Smooth muscle cell (in vitro differentiated cells): Measurements from ENCODE around the gene TULP4. TPM values are rescaled to one million over a fixed set of nuclear protein-coding genes. Genes with fewer than 3 reads are reported as not detected.
A peak's percentile ranks its signal among the peaks of the same experiment; 100 is the strongest.

Experiments used
- DNase-seq: peaks from one replicate; lab custom pipeline; 2025; ENCODE audit not compliant: unreplicated experiment; lab: John Stamatoyannopoulos, UW
- H2AFZ ChIP-seq: fragments of 200-600 bp; sonication (generic); 2 replicates; pipeline ENCODE4 v1.6.0; 2016; ENCODE audit warnings: antibody characterized with exemption, low read depth, mild to moderate bottlenecking
- H3F3A ChIP-seq: fragments of 200-600 bp; sonication (generic); 2 replicates; pipeline ENCODE4 v1.6.0; 2017; ENCODE audit warnings: antibody characterized with exemption, low read depth
- H3K27ac ChIP-seq: fragments of 200-600 bp; sonication (generic); 2 replicates; pipeline ENCODE4 v1.5.1; 2016; ENCODE audit warnings: low read depth, mild to moderate bottlenecking
- H3K27me3 ChIP-seq: fragments of 200-600 bp; sonication (generic); 2 replicates; pipeline ENCODE4 v1.6.1; 2016; ENCODE audit warnings: low read depth, mild to moderate bottlenecking
- H3K36me3 ChIP-seq: fragments of 200-600 bp; sonication (generic); 2 replicates; pipeline ENCODE4 v1.5.1; 2016; ENCODE audit warnings: low read depth
- H3K4me1 ChIP-seq: fragments of 200-600 bp; sonication (generic); 2 replicates; pipeline ENCODE4 v1.5.1; 2016; ENCODE audit warnings: low read depth
- H3K4me2 ChIP-seq: fragments of 200-600 bp; sonication (generic); 2 replicates; pipeline ENCODE4 v1.6.0; 2016; ENCODE audit warnings: mild to moderate bottlenecking
- H3K4me3 ChIP-seq: fragments of 200-600 bp; sonication (generic); 2 replicates; pipeline ENCODE4 v1.5.1; 2016; ENCODE audit warnings: mild to moderate bottlenecking
- H3K79me2 ChIP-seq: fragments of 200-600 bp; sonication (generic); 2 replicates; pipeline ENCODE4 v1.6.0; 2016; ENCODE audit warnings: low read depth, mild to moderate bottlenecking
- H3K9ac ChIP-seq: fragments of 200-600 bp; sonication (generic); 2 replicates; pipeline ENCODE4 v1.6.0; 2016; ENCODE audit warnings: low read depth
- H3K9me3 ChIP-seq: fragments of 200-600 bp; sonication (generic); replicated peaks from 2 replicates; pipeline ENCODE4 v1.5.1; 2016; ENCODE audit warnings: low read depth
- H4K20me1 ChIP-seq: fragments of 200-600 bp; sonication (generic); 2 replicates; pipeline ENCODE4 v1.6.0; 2016; ENCODE audit warnings: low read depth
- CTCF ChIP-seq: fragments of 200-600 bp; sonication (generic); IDR thresholded peaks from 2 replicates; pipeline ENCODE4 v1.5.1; 2017; ENCODE audit warnings: borderline replicate concordance, mild to moderate bottlenecking, antibody characterized with exemption; ENCODE audit not compliant: insufficient read depth, poor library complexity, severe bottlenecking
- WGBS: methylation state at CpG from one replicate; pipeline ENCODE4 v1.1.7; 2016; ENCODE audit warnings: low lambda C conversion rate; 5-methylcytosine and 5-hydroxymethylcytosine counted together
- polyA plus RNA-seq: library from polyadenylated mRNA; unstranded; fragments of >200 nt; fragmentation: Nextera tagmentation; extraction: Ambion mirVana; gene quantifications from 2 replicates; pipeline ENCODE4 v1.2.1, GENCODE V29; 2016
- total RNA-seq: library from RNA; depleted of rRNA; stranded (reverse); fragments of >200 nt; gene quantifications from 2 replicates; pipeline ENCODE4 v1.2.3, GENCODE V29; 2014

TULP4 gene
- total and polyA plus RNA-seq, 2 experiments from 2014 or later: 16.1 to 85.0 TPM

GRCh38 chr6:158272324-158272723 lies 39.9 kb upstream of the TULP4 start:
- TF ChIP-seq CTCF: no peak
- Histone ChIP-seq H3K79me2 (peaks cover 40% of the 10 kb centered on the region), H3K9me3 (no peaks in the 10 kb centered on the region), H3K4me3 (no peak overlapping the region), H3K4me1 (no peaks in the 10 kb centered on the region), H3K36me3 (no peaks in the 10 kb centered on the region), H3F3A (no peaks in the 10 kb centered on the region), H3K27ac (no peak overlapping the region), H4K20me1 (peaks cover 48% of the 10 kb centered on the region), H2AFZ (no peak overlapping the region), H3K4me2 (no peak overlapping the region), H3K9ac (no peak overlapping the region), H3K27me3 (no peaks in the 10 kb centered on the region)
- DNase-seq: no peak
- 100% methylated on average over 1 of the region's 1 CpG for whole genome bisulfite sequencing

GRCh38 chr6:158278004-158278403 lies 34.3 kb upstream of the TULP4 start:
- Histone ChIP-seq H2AFZ (no peak overlapping the region), H3K27me3 (no peaks in the 10 kb centered on the region), H3K4me3 (no peak overlapping the region), H3K9ac (no peak overlapping the region), H3K36me3 (no peaks in the 10 kb centered on the region), H3K9me3 (no peaks in the 10 kb centered on the region), H3K27ac (no peak overlapping the region), H4K20me1 (peaks cover 43% of the 10 kb centered on the region), H3K4me1 (peaks cover under 1% of the 10 kb centered on the region), H3F3A (peaks cover 11% of the 10 kb centered on the region), H3K4me2 (no peak overlapping the region), H3K79me2 (peaks cover 65% of the 10 kb centered on the region)
- 93% methylated on average over 2 of the region's 2 CpGs for WGBS
- no peak for DNase-seq
- no peak for TF ChIP-seq CTCF

- Histone ChIP-seq H3K36me3 (no peaks in the 10 kb centered on the region), H3K4me1 (peaks cover 17% of the 10 kb centered on the region), H2AFZ (no peak overlapping the region), H3K27me3 (no peaks in the 10 kb centered on the region), H3K4me2 (no peak overlapping the region), H3K27ac (no peak overlapping the region), H3K4me3 (no peak overlapping the region), H3F3A (peaks cover 17% of the 10 kb centered on the region), H4K20me1 (peaks cover 37% of the 10 kb centered on the region), H3K9ac (no peak overlapping the region), H3K79me2 (peaks cover 56% of the 10 kb centered on the region), H3K9me3 (no peaks in the 10 kb centered on the region)
- 95% methylated on average over 13 of the region's 13 CpGs for WGBS
- TF ChIP-seq CTCF: no peak
- no peak for DNase-seq
These were observed 32.6 kb upstream of the TULP4 start for GRCh38 chr6:158279615-158280014.

GRCh38 chr6:158283304-158283980 lies 28.8 kb upstream of the TULP4 start:
- Histone ChIP-seq H3K27ac (peak overlapping the region; percentile 95), H3K9me3 (no peaks in the 10 kb centered on the region), H3K9ac (peak overlapping the region; percentile 73), H4K20me1 (peaks cover 11% of the 10 kb centered on the region), H3K4me3 (no peak overlapping the region), H2AFZ (peak overlapping the region; percentile 14), H3K27me3 (no peaks in the 10 kb centered on the region), H3K36me3 (no peaks in the 10 kb centered on the region), H3K4me1 (peaks cover 37% of the 10 kb centered on the region), H3F3A (peaks cover 23% of the 10 kb centered on the region), H3K4me2 (peak overlapping the region; percentile 71), H3K79me2 (peaks cover 31% of the 10 kb centered on the region)
- 52% methylated on average over 4 of the region's 4 CpGs for WGBS
- no peak for TF ChIP-seq CTCF
- DNase-seq: no peak
